ENCODE data around the gene TMEM253.
A peak's percentile ranks its signal among the peaks of the same experiment; 100 is the strongest.

TMEM253 gene

DNA sequence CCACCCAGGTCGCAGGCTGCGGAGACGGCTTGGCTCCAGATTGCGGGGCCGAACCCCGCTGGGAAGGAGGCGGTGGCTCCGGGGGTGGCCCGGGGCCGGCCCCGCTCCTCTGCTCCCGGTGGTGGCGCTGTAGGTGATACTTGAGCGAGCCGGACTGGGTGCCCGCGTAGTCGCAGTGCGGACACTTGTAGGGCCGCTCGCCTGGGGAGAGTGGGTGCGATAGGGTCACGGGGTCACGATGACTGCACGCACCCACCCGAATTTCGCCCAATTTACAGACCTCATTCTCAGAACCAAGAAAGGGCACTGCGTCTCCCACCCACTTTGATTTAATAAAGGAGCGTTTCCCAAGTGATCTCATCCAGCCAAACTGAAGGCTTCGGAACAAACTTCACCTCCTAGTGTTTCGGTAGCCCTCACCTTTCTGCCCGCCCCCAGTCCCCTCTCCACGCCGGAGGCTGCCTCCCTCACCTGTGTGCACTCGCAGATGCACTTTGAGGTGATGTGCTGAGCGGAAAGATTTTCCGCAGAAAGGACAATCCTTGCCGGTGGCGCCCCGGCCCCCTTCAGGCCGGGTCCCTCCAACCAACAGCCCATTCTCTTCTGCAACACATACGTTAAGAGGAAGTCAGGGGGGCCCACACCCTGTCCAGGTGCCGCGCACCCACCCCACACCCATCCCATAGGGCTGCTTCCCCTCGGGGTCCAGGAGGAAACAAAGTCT is 9.8 kb upstream of the TMEM253 start:
- DNase-seq (ENCODE audit: low read depth): no peak

DNA sequence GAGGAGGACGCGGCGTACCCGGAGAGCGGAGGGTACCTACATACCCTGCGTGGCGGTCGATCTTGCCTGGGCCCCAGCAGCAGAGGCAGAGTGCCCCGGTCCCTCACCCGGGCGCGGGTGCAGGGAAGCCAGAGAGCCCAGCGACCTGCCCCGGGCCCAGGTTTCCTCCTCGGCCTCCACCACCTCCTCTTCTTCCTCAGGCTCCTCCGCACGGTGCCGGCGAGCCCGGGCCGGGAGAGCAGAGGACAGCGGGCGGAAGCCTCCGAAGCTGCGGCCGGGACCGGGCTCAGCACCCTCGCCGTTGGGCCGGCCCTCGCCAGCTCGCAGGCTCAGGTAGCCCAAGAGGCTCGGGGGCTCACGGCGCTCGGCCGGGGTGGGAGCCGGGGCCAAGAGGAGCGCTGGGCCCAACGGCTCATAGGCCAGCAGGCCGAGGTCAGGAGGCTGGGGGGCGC is 9.0 kb upstream of the TMEM253 start:
- no peak for DNase-seq (ENCODE audit: low read depth)

GRCh38 chr14:21092273-21093011 is 8.4 kb upstream of the TMEM253 start:
- peak; percentile 83 for DNase-seq (ENCODE audit: low read depth)

GRCh38 chr14:21093018-21093417 is 7.8 kb upstream of the TMEM253 start:
- DNase-seq (ENCODE audit: low read depth): no peak

- no peak for DNase-seq (ENCODE audit: low read depth)
Measured at GRCh38 chr14:21093769-21094681, 6.8 kb upstream of the TMEM253 start.

DNA sequence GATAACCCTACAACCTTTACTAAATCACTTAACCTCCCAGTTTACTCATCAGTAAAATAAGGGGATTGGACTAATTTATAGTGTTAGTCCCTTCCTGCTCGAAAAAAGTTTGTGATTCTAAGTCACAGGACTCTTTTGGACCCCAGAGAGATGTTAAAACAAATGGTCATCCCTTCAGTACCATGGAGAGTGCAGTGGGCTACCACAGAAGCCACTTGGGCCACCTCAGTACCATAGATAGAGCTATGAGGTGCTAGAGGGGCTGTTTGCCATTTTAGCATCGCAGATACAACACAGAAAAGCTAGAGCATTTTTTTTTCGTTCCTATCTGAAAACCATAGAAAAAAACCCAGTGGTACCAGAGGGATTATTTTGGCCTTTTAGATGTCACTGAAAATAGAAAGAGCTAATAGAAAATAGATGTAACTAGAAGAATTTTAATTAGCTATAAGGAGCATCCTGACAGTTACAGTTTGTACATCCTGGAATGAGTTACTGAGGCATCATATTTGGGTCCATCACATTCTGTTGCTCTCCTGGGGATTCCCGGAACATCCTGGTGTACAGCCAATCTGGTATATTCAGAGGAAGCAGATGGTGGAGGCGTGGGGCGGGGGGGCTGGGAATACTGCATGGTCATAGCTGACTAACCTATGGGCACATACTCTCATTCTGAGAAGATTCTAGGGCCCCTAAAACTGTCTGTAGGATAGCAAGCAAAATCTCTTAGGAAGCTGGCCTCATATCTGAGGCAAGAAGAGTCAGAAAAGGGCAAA is 5.2 kb upstream of the TMEM253 start:
- DNase-seq (ENCODE audit: low read depth): no peak

DNA sequence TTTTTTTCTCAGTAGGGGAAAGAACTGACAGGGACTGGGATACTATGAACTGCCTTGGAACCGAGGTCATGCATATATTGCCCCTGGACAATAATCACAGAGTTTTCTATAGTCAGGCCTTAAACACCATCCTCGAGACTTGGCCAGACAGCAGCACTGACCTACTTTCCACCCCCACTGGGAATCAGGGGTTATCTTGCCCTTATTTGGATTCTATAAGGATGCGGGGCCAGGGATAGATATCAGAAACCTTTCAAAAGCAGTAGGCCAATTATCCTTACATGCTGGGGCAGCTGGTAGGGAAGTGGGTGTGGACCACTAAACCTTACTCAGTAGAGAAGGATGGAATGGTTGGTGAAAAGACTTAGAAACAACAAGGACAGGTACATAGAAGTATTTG is 4.4 kb upstream of the TMEM253 start:
- DNase-seq (ENCODE audit: low read depth): no peak

DNA sequence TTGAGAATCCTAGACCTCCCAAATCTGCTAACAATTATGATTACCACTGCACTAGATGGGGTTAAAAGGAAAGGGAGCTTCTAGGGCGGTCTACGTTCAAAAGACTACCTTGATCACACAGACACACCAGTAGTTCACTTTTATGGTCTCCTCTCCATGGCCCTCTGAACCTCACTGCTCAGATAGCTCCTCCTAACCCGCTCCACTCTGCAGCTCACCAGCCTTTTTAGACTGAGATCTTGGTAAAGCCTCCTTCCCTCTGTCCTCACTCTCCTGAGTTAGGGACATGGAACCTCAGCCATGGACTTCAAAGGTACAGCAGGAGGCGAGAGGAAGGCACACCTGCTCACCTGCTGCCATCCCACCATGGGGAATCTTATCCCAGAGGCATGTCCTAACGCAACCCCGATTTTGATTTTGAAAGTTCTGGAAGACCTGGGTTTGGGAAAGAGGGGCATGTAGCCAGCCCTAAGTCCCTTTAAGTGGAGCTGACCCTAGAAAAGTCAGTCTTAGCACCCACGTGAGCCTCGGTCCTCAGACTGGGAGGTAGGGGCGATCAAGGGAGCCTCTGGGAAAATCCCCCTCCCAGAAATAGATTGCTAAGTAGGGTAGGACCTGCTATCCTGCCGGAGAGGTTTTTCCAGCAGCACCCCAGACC is 3.8 kb upstream of the TMEM253 start:
- no peak for DNase-seq (ENCODE audit: low read depth)

GRCh38 chr14:21097636-21098075 is 3.2 kb upstream of the TMEM253 start:
- no peak for DNase-seq (ENCODE audit: low read depth)

- DNase-seq (ENCODE audit: low read depth): peak; percentile 27
Measured at GRCh38 chr14:21098076-21098891, 2.6 kb upstream of the TMEM253 start, which contains the start of gene ZNF219. Gene ZNF219 (minus strand): TSS chr14:21098655. CDS start chr14:21093591, 5,064 bp downstream.

DNA sequence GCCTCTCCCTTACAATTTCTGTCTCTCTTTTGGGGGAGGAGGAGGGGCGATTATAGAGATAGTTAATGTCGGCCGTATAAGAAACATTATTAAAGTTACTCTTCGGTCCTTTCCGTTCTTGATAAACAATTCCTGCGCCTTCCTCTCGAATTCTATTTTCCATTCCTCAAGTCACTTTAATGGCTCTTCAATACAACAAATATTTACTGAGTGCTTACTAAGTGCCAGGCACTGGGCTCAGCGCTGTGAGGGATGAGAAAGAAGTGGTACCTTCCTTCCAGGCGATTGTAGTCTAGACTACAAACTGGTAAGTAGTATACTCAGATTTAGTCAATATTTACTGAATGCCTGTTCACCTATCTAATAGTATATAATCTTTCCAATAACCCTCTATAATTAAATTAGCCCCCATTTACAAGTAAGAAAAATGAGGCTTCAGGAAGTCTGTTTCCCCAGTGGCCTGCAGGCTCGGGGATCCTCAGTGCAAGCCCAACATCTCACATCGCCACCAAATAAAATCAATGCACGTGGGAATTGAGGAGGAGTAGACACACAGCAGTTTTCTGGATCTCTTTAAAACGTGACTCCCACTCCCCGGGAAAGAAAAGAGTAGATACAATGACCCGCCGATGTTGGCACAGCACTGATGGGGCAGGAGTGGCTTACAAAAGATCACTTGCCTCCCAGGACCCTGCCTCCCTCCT is 1.8 kb upstream of the TMEM253 start:
- DNase-seq (ENCODE audit: low read depth): no peak

GRCh38 chr14:21099596-21099985 is 1.3 kb upstream of the TMEM253 start:
- no peak for DNase-seq (ENCODE audit: low read depth)

DNA sequence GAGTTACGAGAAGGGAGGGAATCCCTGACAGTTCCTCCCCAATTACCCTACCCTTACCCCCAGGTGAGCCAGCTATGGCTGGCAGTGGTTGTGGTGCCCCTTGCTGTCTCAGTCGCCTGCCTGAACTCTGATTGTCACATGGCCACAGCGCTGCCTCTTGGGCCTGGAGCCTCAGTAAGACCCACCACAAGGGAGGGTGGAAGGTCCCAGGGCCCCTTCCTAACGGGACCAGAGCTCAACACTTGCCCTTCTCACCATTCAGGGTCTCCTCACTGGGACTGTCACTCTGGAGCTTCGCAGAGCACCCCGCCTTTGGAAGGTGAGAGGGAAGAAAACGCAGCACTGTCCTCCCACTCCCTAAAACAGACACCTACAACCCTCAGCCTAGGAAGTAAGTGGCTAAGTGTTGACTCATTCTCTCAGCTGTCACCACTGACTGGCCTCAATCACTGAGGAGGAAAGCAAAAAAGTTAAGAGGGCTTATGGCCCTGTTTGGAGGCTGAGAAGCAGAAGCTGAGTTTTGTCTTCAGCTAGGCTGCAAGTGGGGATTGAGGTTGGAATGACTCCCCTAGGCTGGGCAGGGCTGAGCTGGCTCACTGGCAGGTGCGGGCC is 1.0 kb downstream of the TMEM253 start:
- DNase-seq (ENCODE audit: low read depth): no peak

GRCh38 chr14:21102521-21103410 is 1.9 kb downstream of the TMEM253 start:
- no peak for DNase-seq (ENCODE audit: low read depth)

GRCh38 chr14:21103411-21103709 is 2.5 kb downstream of the TMEM253 start:
- DNase-seq (ENCODE audit: low read depth): no peak

- DNase-seq (ENCODE audit: low read depth): peak; percentile 83
Measured at GRCh38 chr14:21103710-21104447, 3.0 kb downstream of the TMEM253 start.

DNA sequence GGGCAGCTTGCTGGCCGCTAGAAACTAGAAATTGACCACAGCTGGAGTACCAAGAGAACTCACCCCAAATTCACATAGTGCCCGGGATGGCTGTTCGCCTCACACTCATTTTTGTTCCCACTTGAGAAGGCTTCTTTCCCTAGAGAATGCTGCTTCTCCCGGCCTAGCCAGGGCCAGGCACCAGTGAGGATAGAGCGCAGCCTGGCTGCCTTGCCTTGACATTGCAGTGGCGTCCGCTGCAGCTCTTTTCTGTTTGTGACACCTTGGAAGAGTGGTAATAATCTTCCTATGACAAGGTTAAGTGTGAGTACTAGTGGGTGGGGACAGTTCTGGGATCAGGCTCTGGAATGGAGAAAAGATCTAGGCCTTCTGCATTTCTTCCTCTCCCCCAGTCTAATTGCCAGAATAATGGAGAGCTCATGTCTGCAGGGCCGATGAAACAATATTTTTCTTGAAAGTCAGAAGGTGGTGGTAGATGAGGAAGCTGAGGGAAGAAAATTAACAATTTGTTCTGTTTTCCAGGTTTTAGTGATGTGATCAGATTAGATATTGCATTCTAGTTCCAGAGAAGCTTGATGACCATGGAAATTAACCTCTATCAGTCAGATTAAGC is 3.7 kb downstream of the TMEM253 start:
- DNase-seq (ENCODE audit: low read depth): peak; percentile 43
